ENCODE results near the gene SMIM21.

The SMIM21 gene

DNA sequence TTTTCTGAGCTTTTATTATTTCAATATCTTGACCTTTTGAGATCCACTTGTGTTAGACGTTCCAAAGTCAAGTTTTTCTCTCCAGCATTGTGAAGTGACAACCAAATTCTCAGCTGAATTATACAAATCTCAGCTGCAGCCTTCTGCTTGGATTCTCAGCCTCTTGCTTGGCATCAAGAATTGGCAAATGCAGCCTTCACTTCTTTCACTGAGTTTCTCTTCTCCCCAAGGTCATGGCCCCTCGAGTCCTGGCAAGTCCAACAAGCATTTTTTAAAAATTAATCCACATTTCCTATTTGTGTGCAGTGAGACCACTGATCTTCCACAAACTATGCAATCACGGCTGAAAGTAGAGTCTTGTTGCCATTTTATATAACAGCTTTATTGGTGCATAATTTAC is 23.4 kb upstream of the SMIM21 start:
- TF ChIP-seq GATA3 (IDR thresholded peaks at IDR 0.05; ENCODE audit: low read depth, low read length) (no peak), GATA2 (IDR thresholded peaks at IDR 0.05; ENCODE audit: low read depth, low read length) (no peak)

DNA sequence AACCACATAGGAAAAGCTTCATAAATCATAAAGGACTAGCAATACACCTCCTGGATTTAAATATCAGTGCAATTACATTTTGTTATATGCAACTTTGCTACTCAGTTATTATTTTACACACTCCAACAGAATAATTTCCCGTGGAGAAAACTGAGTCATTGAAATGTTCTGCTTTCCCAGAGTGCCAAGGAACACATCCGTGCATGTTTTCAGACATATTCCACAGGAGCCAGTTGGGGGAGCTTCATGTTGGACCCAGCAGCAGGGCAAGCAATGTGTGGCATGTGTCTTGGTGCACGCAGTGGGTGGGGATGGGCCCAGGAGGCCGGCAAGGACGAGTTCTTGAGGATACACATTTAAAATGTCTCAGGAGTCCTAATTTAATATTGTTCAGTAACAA is 14.4 kb upstream of the SMIM21 start:
- no peak for TF ChIP-seq GATA3 (IDR thresholded peaks at IDR 0.05; ENCODE audit: low read depth, low read length)
- TF ChIP-seq GATA2 (IDR thresholded peaks at IDR 0.05; ENCODE audit: low read depth, low read length), result no peak

DNA sequence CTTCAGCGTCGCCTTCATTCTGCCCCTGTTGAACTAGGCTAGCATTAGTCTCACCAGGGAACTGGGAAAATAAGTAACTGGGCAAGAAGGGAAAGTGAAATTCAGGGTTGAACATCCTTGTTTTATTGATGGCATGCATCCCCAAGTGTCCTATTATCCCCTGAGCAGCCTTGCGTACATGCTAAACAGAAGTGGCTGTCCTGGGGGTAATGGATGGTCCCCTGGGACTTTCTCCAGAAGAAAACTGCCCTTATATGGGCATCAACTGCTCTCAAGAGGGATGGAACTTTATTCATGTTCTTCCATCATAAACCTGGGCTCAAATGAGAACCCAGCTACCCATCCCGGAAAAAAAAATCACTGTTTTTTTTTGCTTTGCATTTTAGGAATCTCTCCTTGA is 11.8 kb upstream of the SMIM21 start:
- TF ChIP-seq GATA2 (IDR thresholded peaks at IDR 0.05; ENCODE audit: low read depth, low read length) (no peak), GATA3 (IDR thresholded peaks at IDR 0.05; ENCODE audit: low read depth, low read length) (no peak)

DNA sequence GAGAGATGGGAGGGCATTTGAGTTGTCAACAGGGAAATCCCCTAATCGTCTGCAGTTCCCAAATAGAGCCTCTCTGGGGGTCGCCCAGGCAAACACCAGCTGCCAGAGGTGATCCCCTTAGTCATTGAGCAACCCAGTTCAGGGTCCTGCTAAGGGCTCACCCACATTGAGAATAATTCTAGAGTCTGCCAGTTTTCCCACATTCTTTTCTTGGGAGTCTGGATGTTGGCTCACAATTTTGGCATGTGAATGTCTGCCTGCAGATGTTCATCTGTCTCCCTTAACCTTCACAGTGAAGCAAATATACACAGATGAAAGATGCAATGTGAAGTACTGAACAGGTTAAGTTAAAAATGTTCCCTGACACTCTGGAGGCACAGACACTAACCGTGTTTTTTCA is 11.4 kb upstream of the SMIM21 start:
- TF ChIP-seq GATA3 (IDR thresholded peaks at IDR 0.05; ENCODE audit: low read depth, low read length), result no peak
- no peak for TF ChIP-seq GATA2 (IDR thresholded peaks at IDR 0.05; ENCODE audit: low read depth, low read length)

DNA sequence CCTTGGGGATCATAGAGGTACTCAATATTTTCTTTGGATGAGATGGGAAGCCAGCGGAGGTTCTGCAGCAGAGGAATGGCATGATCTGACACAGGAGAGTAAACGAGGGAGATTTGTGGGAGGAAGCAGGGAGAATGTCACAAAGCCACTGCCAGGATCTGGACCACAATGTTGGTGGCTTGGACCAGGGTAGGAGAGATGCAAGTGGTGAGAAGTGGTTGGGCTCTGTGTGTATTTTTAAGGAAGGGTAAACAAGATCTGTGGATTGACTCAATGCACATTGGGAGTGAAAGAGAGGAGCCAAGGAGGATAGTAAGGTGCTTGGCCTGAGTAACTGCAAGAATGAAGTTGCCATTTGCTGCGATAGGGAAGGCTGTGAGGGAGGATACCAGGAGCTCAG is 10.5 kb upstream of the SMIM21 start:
- TF ChIP-seq GATA2 (IDR thresholded peaks at IDR 0.05; ENCODE audit: low read depth, low read length) (no peak), GATA3 (IDR thresholded peaks at IDR 0.05; ENCODE audit: low read depth, low read length) (no peak)

DNA sequence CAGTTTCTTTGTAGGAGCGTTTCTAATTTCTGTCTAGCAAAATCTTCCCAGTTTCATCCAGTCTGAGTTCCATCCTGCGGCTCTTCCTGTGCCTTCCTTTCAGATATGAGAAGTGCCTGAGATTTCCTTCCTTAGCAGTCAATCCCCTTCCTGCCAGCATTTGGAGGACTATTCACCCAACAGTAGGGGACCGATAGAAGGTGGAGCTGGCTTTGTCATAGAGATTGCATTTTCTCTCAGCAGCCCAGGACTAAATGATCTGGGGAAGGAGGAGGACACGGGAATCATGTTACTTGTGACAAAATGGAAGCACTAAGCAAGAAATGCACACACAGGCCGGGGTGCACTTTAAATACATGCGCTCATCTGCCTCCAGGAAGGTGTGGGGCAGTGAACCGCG is 5.6 kb upstream of the SMIM21 start:
- no peak for TF ChIP-seq GATA3 (IDR thresholded peaks at IDR 0.05; ENCODE audit: low read depth, low read length)
- TF ChIP-seq GATA2 (IDR thresholded peaks at IDR 0.05; ENCODE audit: low read depth, low read length), result no peak

DNA sequence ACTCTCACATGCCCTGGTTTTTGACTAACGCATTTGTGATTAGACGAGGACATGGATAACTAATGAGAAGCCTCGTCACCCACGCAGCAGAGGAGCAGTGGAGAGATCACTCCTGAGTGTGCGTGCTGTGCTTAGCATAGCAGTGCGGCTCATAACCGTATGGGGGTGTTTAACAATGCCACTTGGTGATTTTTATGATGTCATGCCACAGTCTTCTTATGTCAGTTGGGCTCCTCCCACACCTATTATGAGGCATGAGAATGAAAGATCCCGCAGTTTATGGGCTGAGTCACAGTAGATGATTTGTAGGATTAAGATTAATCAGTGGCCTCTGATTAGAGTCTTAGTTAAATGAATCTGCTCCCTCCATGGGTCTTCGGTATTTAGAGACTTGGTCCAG is 2.5 kb upstream of the SMIM21 start:
- TF ChIP-seq GATA3 (IDR thresholded peaks at IDR 0.05; ENCODE audit: low read depth, low read length) (no peak), GATA2 (IDR thresholded peaks at IDR 0.05; ENCODE audit: low read depth, low read length) (no peak)

DNA sequence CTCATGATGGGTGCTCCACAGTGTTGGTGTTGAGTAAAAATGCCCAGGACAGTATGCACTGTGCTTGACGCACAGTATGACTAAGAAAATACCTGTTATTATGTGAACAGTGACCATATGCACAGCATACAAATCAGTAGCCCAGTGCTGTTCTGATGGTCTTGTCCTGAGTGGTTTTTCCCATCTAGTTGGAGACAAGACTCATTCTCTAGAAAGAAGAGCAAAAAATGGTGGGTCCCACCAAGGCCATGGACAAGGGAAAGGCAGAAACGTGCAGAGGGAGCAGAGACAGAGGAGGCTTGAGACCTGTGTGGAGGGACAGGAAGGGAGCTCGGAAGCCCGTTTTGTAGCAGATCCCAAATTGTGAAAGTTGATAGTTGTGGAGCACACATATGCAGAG is 987 bp upstream of the SMIM21 start:
- TF ChIP-seq GATA3 (IDR thresholded peaks at IDR 0.05; ENCODE audit: low read depth, low read length) (no peak), GATA2 (IDR thresholded peaks at IDR 0.05; ENCODE audit: low read depth, low read length) (no peak)

DNA sequence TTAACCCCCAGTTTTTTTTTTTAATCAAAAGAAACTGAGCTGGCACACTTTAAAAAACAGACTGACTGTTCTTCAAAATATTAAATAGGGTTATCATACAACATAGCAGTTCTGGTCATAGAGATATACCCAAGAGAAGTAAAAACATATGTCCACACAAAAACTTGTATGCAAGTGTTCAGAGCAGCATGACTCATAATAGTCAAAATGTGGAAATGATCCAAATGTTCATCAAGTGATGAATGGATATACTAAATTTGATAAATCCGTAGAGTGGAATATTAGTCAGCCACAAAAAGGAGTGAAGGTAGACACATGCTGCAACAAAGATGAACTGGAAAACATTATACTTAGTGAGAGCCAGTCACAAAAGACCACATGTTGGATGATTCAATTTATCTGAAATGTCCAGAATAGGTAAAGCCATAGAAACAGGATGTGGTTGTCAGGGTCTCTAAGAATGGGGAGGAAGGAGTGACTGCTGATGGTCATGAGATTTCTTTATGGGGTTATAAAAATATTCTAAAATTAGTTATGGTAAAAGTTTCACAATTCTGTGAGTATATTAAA is 5.1 kb downstream of the SMIM21 start:
- TF ChIP-seq GATA2 (IDR thresholded peaks at IDR 0.05; ENCODE audit: low read depth, low read length) (no peak), GATA3 (IDR thresholded peaks at IDR 0.05; ENCODE audit: low read depth, low read length) (no peak)

DNA sequence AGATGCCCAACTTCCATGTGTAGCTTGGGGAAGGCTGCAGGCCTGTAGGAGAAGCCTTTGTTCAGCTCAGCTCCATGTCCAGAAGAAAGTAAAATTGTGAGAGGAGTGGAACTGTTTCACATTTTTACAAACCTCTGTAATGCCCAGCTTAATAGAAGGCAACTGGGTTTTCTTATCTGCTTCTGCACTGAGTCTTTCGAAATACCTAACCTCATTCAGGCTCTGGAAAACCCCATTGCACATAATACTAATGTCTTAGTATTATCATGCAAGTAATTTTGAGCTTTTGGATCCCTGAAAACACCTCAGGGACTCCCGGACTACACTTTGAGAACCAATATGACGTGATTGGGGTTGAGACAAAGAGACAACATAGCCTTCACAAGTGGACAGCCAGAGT is 5.8 kb downstream of the SMIM21 start:
- TF ChIP-seq GATA2 (IDR thresholded peaks at IDR 0.05; ENCODE audit: low read depth, low read length) (no peak), GATA3 (IDR thresholded peaks at IDR 0.05; ENCODE audit: low read depth, low read length) (no peak)

DNA sequence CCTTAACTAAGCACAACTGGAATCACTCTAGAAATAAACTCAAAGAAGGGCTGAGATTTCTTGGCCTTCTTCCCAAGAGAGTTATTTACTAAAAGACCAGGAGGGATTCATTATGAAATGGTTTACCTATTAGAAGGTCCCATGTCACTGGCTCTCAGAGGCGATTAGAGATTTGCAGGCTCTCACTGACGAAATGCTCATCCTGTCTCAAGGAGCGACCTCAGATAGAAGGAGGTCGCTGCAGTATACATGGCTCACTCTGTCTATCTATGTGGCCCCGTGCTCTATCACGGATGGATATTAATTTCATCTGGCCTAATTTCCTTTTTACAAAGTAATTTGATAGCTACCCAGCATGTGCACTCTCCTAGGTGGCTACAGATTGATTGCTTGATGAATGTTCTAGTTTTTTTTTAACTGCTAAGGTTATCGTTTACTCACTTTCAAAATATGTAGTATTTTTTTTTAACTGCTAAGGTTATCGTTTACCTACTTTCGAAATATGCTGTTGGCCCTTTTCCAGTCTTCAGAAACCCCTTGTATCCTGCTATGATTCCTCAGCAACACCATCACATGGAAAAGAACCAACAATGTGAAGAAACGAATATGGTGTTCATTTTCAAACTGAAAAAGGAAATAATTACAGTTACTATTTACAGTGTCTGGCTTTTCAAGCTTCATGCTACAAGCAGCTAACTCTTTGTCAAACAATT is 9.1 kb downstream of the SMIM21 start:
- TF ChIP-seq GATA2 (IDR thresholded peaks at IDR 0.05; ENCODE audit: low read depth, low read length) (no peak), GATA3 (IDR thresholded peaks at IDR 0.05; ENCODE audit: low read depth, low read length) (no peak)

DNA sequence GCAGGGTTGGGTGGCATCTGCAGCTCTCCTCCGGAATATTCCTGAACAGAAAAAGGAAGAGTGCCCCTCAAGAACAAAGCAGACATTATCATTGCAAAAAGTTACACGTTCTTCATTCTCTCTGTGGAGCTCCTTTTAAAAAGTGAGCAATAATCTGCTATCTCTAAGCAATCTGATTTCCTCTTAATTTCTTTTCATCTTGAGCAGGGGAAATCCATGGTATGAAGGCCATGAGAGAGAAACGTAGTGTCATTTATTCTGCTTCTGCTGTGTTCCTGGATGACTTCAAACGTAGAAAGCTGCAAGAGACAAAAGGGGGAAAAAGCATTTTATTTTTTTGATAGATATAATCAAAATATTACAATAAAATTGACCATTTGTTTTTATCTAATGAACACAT is 16.9 kb downstream of the SMIM21 start:
- no peak for TF ChIP-seq GATA3 (IDR thresholded peaks at IDR 0.05; ENCODE audit: low read depth, low read length)
- no peak for TF ChIP-seq GATA2 (IDR thresholded peaks at IDR 0.05; ENCODE audit: low read depth, low read length)

DNA sequence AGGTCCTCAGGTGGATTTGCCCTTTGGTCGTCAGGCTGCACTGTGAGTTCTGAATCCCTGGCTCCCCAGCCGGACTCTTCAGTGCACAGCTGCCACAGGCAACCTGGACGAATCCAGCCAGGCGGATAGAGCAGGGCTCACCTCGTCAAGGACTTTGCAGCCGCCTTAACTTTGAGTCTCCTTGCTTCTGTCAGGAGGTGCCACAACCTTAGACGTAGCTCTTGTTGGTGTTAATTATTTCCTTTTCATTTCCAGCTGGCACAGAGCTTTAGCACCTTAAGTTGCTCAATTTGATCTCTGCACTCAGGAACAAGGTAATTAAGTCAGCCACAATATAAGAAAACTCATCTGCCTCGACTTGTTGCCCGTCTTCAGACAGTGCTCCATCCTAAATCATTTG is 17.7 kb downstream of the SMIM21 start:
- TF ChIP-seq GATA2 (IDR thresholded peaks at IDR 0.05; ENCODE audit: low read depth, low read length) (no peak), GATA3 (IDR thresholded peaks at IDR 0.05; ENCODE audit: low read depth, low read length) (no peak)

DNA sequence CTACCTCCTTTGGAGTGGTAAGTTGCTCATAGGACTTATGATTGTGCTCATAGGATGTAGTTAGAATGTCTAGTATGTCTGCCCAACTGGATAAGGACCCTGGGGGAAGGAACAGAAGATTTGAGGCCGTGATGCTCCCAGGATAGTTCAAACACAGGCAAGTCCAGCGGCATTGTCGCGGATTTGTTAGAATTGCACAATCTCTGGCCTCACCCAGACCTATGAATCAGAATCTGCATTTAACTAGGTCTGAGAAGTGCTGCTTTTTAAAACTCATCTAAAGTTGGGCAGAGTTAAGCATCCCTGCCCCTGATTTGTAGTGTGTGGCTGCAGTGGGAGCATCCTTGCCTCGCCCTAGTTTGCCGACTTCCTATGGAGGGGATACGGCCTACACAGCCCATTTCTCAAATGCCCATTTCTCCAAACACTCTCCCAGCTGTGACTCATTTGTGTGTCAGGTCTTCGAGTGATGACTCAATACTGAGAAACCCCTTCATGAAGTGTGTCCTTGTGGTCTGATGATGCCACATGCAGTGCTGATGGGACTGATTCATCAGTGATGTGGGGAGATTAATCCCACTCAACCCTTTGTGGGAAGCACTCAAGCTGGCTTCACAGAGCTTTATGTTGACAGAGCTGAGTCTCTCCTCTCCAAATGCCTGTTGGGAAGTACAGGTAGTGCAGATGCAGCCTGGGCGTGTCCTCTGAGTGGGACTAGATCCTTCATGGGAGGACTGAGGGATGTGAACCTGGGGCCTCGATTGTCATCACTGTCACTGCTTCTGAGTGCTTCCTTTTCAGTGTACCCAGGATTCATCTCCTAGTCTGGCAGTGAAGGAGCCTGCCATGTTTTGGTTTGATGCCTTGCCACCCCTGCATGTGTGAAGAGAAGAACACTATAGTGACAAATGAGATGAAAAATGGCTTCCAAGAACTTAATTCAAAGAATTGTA is 18.7 kb downstream of the SMIM21 start:
- no peak for TF ChIP-seq GATA3 (IDR thresholded peaks at IDR 0.05; ENCODE audit: low read depth, low read length)
- TF ChIP-seq GATA2 (IDR thresholded peaks at IDR 0.05; ENCODE audit: low read depth, low read length), result no peak

Measured in SH-SY5Y (cell line).